ENCODE results near the gene HCRT.
"Not testable (repeated sequence)": the region's sequence is repeated elsewhere in the genome, so short reads cannot be mapped to it uniquely, and the experiment has no call there.

Gene HCRT

GRCh38 chr17:42197564-42198156 lies 12.4 kb upstream of the HCRT start:
- no peak for DNase-seq

DNA sequence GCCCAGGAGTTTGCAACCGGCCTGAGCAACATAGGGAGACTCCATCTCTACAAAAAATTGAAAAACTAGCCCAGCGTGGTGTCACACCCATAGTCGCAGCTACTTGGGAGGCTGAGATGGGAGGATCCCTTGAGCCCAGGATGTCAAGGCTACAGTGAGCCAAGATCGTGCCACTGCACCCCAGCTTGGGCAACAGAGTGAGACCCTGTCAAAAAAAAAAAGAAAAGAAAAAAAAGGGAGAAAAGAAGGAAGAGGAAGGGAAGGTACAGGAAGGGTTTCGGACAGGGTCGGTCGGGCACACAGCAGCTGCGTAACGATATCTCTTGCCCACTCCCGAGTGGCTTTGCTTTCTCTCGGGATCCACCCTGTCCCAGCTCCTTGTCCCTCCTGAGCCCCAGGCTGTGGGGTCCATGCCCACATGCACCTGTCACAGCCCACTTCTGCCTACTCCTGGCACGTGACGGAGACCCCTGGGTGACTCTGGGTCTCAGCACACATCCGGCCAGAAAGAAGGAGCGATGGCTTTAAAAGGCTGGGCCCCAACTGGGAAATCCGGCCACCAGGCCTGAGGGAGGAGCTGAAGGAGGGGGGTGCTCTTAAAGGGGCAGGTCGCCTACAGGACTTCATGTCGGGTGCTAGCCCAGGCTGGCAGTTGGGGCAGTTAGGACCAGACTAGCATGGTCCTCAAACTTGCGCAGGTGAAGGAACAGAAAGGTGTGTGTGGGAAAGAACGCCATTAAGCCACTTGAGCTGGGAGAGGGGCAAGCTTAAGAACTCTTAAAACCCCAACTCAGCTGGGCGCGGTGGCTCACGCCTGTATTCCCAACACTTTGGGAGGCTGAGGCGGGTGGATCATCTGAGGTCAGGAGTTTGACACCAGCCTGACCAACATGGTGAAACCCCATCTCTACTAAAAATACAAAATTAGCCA lies 9.0 kb upstream of the HCRT start, which contains the start of gene GHDC:
Gene GHDC, minus strand, starts transcription at position 526 of the 931 bp plus-strand sequence. CDS start 913 bp downstream, outside the sequence.
- DNase-seq: peak; percentile 49 to 81

GRCh38 chr17:42193216-42193968 lies 8.1 kb upstream of the HCRT start:
- DNase-seq: no peak

DNA sequence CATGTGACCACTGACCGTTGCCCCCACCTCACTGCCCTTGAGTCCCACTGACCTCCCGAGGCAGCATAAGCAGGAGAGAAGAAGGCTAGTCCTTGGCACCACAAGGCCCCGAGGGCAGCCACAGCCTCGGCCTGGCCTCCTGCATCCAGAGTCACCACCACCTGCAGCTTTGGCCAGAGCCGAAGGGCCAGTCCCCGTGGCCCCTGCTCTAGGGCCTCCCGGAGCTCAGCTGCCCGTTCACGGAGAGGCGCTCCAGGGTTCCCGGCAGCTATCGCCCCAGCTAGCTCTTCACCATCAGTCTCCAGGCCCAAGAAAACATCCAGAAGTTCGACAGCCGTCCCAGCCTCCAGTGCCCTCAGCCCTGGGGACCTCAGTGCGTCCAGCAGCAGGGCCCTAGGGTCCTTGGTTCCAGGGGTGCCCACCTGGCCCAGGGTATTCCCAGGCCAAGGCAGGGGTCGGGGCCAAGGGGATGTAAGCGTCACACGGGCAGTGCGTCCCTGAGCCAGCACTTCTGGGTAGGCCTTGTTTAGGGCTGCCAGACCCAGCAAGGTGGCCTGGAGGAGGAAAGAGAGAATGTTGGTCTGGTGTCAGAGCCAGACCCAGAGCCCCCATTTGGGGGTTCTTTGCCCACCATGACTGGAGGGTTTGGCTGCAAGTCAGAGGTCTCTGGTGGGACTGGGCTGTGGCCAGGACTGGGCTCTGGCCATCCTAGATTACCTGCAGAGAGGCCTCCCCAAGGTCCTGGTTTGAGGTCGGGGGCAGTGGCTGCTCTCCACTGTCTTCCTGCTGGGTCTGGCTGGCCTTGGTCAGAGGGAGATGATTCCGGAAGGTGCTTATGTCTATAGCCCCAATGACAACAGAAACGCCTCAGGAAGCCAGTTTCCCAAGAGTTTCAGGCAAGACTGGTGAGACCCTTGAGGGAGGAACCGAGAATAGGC lies 7.2 kb upstream of the HCRT start:
- peak in 1 of 2 experiments; percentile 7 for DNase-seq

DNA sequence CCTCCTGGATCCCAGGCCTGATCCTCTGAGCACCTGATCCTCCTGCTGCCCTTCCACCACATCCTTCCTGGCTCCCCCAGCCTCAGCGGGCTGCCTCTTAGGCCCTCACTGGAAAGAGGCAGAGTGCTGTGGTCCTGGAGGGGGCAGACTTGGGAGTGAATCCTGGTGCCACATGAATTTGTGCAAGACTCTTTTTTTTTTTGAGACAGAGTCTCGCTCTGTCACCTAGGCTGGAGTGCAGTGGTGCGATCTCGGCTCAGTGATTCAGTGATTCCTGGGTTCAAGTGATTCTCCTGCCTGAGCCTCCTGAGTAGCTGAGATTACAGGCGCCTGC lies 6.0 kb upstream of the HCRT start:
- no peak for DNase-seq

DNA sequence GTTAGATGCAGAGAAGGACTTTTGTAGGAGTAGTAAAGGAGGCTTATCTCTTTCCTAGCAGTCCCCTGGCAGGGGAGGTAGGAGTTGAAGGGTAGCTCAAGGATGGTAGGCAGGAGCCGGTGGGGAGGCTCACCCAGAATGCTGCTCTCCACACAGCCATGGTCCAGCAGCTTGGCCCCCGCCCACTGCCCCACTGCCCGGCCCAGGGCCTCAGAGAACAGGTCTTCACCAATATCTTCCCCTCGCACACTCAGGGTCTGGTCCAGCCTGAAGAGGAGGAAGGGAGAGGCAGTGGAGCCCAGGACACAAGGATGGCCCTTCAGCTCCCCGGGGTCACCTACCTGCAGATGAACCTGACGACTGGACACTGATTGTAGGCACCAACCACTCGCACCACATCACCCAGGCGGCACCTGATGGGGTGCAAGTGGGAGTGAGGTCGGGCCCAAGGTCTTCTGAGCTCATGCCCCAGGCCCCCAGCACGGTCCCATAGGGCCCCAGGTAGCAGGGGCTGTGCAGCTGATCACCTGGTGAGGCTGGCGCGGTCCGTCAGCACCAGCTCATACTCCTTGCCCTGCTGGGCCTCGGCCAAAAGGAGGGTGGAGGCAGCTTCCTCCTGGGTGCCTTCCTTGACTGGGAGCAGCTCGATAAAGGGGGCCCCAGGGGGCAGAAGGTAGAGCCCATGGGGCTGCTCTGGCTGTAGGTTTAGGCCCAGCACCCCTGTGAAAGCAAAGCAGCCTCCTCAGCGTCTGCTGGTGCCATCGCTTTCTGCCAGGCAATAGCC lies 5.4 kb upstream of the HCRT start:
- DNase-seq: no peak

- no peak for DNase-seq
These were observed 4.4 kb upstream of the HCRT start for GRCh38 chr17:42189651-42189965.

DNA sequence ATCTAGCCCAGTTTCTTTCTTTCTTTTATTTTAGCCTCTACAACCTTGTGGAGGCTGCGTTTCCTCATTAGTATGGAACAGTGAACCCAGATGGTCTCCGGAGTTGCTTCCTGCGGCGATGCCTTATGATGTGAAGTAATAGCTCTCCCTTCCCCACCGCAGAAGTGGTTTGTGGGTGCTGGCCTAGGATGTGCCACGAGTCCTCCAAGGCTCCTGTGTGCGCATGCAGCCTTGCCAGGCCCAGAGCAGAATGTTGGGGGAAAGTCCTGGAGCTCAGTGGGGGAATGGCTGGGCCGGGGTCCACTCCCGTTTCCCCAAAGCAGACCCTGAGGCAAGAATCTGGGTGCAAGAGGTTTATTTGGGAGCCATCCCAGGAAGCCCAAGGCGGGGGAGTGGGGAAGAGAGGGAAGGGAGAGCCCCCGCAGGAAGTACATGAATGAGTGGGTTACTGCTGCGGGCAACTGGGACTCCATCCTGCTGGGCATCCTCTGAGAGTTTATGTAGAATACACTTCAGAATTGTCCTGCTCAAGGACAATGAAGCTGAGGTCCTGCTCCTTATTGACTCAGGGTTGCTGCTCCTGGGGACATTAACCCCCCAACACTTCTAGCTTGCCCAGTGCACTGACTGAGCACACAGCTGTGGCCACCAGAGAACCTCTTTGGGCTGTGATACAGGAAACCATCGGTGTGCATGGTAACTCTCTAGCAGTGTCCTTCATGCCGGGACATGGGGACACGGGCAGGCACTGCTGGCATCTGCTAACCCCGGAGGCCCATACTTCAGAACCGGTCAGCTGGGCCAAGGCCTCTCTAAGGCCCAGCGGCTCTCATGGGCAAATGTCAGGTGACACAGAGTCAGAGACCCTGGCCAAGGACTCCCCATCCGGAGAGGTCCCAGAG lies 3.7 kb upstream of the HCRT start:
- DNase-seq: peak in 1 of 2 experiments; percentile 23

DNA sequence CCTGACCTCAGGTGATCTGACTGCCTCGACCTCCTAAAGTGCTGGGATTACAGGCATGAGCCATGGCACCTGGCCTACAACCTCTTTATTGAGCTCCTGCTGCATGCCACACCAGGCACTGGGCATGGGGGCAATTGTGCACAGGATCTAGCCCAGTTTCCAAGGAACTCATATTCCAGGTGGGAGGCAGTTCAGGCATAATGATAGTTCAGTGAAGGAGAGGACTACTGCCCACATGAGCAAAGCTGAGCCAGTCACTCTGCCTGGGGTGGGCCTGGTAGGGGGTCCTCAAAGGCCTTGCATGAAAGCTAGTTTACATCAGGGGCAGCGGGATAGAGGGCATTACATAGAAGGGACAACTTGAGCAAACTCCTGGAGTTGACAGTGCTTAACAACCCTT lies 2.6 kb upstream of the HCRT start:
- no peak for DNase-seq

DNA sequence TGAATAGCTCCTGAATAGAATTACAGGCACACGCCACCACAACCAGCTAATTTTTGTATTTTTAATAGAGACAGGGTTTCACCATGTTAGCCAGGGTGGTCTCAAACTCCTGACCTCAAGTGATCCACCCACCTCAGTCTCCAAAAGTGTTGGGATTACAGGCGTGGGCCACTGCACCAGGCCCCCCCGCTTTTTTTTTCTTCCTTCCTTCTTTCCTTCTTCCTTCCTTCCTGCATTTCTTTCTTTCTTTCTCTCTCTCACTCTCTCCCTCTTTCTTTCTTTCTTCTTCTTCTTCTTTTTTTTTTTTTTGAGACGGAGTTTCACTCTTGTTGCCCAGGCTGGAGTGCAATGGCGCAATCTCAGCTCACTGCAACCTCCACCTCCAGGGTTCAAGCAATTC lies 939 bp upstream of the HCRT start:
- not testable (repeated sequence) for DNase-seq

DNA sequence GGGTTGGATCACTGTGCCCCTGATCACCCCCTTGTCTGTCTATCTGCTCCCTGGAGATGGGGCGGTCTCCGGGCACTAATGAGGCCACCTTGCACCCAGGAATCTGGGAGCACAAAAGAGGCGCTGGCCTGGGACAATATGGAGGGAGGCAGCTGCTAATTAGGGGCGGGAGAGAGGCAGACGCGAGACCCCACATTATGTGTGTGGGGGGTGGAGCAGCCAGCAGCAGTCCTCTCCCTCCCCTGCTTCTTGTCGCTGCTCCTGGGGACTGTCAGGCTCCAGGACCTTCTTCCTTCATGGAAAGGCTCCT lies 324 bp upstream of the HCRT start:
- DNase-seq: no peak

DNA sequence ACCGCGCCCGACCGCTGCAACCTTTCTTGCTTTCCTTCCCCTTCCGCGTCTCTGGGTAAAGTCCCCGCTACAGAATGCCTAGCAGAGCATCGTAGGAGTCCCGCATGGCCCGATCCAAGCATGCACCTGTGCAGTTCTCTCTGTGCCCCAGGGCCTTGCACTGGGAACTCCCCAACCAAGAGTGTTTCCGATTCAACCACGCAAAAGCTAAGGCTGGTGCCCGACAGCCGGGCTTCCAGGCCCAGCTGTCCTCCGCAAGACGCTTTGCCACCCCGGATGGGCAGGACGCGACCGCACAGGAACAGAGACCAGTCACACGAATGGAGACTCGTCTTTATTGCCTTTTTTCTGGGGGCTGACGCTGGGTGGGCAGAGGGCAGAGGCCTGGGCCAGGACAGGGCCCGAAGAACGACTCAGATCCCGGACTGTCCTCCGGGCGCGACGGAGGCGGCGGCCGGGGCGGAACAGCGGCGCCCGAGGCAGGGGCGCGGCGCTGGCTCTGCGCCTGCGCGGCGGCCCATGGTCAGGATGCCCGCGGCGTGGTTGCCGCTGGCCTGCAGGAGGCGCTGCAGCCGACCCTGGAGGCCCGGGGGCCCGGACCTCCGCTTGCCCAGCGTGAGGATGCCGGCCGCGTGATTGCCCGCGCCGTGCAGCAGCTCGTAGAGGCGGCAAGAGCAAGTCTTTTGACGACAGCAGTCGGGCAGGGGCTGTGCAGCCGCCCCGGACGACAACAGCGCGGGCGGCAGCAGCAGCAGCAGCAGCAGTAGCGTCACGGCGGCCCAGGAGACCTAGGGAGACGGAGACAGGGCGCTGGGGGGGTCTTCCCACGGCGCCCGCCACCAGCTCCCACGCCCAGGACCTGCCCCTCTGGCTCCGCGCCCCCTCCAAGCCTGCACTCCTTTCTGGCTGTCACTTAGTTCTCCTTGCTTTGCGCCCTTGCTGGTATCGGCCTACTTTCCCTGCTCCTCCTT lies 1.2 kb downstream of the HCRT start:
- peak; percentile 59 to 87 for DNase-seq

- peak; percentile 5 to 22 for DNase-seq
These were observed 2.1 kb downstream of the HCRT start for GRCh38 chr17:42182927-42183734.

- DNase-seq: no peak
These were observed 3.4 kb downstream of the HCRT start for GRCh38 chr17:42181851-42182207.

GRCh38 chr17:42180922-42181850 lies 4.1 kb downstream of the HCRT start, which contains the start of gene KCNH4:
Gene KCNH4 (minus strand): TSS chr17:42181142. CDS start chr17:42180945, 197 bp downstream.
- peak; percentile 82 to 94 for DNase-seq

GRCh38 chr17:42180411-42180921 lies 4.8 kb downstream of the HCRT start:
- no peak for DNase-seq

- peak in 1 of 2 experiments; percentile 22 for DNase-seq
These were observed 5.3 kb downstream of the HCRT start for GRCh38 chr17:42179911-42180410.
